Measurements from ENCODE around the gene HECTD2. TPM values are rescaled to one million over a fixed set of nuclear protein-coding genes. Genes with fewer than 3 reads are reported as not detected.

HECTD2 gene
- total RNA-seq, 2 donors from 2014 or later = 2.5 to 5.6 TPM

- Histone ChIP-seq H3K36me3 (no peaks in the 10 kb centered on the region), H3K9ac (ENCODE audit: low read depth in 2 of 2, low read length in 2 of 2) (no peak overlapping the region), H3K27ac (no peak overlapping the region), H3K9me3 (no peaks in the 10 kb centered on the region), H3K4me1 (no peaks in the 10 kb centered on the region), H3K4me3 (no peak overlapping the region), H3K27me3 (no peaks in the 10 kb centered on the region)
- intact Hi-C loops (cut with DNase I) = no loop called here
- DNase-seq = no peak
- TF ChIP-seq CTCF (IDR thresholded peaks at IDR 0.05) = no peak
Measured at GRCh38 chr10:91540733-91541132, 130.6 kb downstream of the HECTD2 start.

DNA sequence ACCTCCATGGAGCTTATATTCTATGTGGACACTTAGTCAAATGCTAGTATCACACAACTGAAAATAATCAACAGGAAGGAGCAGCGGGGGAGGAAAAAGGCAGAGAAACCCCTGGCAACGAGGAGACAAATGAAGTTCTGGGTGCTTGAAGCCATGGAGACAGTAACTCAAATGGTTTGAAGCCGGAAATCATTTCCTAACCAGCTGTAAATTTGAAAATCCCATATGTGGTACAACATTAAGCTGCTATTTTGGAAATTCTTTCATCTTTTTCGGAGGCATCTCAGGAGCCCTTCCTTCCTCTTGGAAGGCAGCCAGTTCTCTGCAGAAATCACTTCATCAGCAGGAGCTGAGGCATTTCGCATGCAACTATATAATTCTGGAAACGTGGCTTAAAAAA lies 131.3 kb downstream of the HECTD2 start:
- no peak overlapping the region for H3K4me3 ChIP-seq
- H3K36me3 ChIP-seq = no peaks in the 10 kb centered on the region
- DNase-seq = no peak

DNA sequence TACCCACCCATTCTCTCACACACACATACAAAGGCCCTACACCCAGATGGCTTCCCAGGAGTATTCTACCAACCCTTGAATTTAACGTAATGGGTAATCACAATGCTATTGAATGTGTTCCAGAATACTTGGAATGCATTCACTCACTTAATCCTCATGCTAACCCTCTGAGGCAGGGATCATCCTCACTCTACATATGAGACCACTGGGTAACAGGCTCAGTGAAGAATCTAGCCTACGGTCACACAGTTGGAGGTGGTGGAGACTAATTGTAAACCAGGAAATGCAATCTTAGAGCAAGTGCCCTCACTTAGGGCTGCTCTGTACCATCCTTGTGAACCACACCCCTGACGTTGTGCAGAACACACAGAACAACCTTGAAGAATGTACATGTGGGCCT lies 135.2 kb downstream of the HECTD2 start:
- Histone ChIP-seq H3K4me3 (no peak overlapping the region), H3K36me3 (no peaks in the 10 kb centered on the region), H3K4me1 (no peaks in the 10 kb centered on the region), H3K9ac (ENCODE audit: low read depth in 2 of 2, low read length in 2 of 2) (no peak overlapping the region), H3K27ac (no peak overlapping the region), H3K9me3 (no peaks in the 10 kb centered on the region), H3K27me3 (no peaks in the 10 kb centered on the region)
- intact Hi-C loops (cut with DNase I) = no loop called here
- DNase-seq = no peak
- TF ChIP-seq CTCF (IDR thresholded peaks at IDR 0.05) = no peak

More for the DNA sequence above, 131.3 kb downstream of the HECTD2 start:
- TF ChIP-seq CTCF (IDR thresholded peaks at IDR 0.05) = no peak
- Histone ChIP-seq H3K9ac (ENCODE audit: low read depth in 2 of 2, low read length in 2 of 2) (no peak overlapping the region), H3K4me1 (no peaks in the 10 kb centered on the region), H3K9me3 (no peaks in the 10 kb centered on the region), H3K27me3 (no peaks in the 10 kb centered on the region), H3K27ac (no peak overlapping the region)
- intact Hi-C loops (cut with DNase I) = no loop called here

DNA sequence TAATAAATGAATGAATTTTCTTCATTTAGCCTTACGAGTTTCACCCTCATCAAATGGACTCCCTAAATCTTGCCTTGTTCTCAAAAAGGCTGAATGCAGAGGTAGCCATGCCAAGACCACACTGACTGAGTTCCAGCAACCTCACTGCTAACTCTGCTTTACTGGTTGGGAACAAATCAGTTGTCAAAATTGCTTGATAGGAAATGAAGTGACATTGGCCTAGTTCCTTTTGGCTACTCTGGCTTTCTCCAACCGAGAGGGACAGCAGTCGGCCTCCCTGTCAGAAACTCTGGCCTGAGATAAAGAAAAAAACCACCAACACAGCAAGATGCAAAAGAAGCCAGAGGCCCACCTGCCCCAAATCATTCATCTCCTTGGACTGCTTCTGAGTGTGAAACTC lies 135.7 kb downstream of the HECTD2 start:
- DNase-seq = no peak
- no peaks in the 10 kb centered on the region for H3K36me3 ChIP-seq
- no peaks in the 10 kb centered on the region for H3K4me1 ChIP-seq
- H3K9me3 ChIP-seq = no peaks in the 10 kb centered on the region
- no peak overlapping the region for H3K9ac ChIP-seq (ENCODE audit: low read depth in 2 of 2, low read length in 2 of 2)
- H3K27ac ChIP-seq = no peak overlapping the region
- TF ChIP-seq CTCF (IDR thresholded peaks at IDR 0.05) = no peak
- H3K4me3 ChIP-seq = no peak overlapping the region
- no peaks in the 10 kb centered on the region for H3K27me3 ChIP-seq
- intact Hi-C loops (cut with DNase I) = no loop called here

GRCh38 chr10:91549262-91549661 lies 139.1 kb downstream of the HECTD2 start:
- H3K9ac ChIP-seq (ENCODE audit: low read depth in 2 of 2, low read length in 2 of 2) = no peak overlapping the region
- no peaks in the 10 kb centered on the region for H3K27me3 ChIP-seq
- DNase-seq = no peak
- no peaks in the 10 kb centered on the region for H3K9me3 ChIP-seq
- H3K4me3 ChIP-seq = no peak overlapping the region
- H3K4me1 ChIP-seq = no peaks in the 10 kb centered on the region
- TF ChIP-seq CTCF (IDR thresholded peaks at IDR 0.05) = no peak
- no peak overlapping the region for H3K27ac ChIP-seq
- intact Hi-C loops (cut with DNase I) = no loop called here
- no peaks in the 10 kb centered on the region for H3K36me3 ChIP-seq

DNA sequence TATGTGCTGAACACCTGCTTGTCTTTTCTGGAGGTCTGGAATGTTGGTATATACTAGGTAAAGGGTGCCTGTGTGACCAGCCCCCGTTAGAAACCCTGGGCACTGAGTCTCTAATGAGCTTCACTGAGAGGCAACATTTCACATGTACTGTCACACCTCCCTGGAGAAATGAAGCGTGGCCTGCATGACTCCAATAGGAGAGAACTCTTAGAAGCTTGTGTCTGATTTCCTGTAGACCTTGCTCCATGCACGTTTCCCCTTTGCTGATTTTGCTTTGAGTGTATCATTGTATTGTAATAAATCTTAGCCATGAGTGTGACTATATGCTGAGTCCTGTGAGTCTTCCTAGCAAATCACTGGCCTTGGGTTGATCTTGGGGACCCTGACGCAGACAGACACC lies 139.9 kb downstream of the HECTD2 start:
- H3K4me3 ChIP-seq = no peak overlapping the region
- no peaks in the 10 kb centered on the region for H3K36me3 ChIP-seq
- intact Hi-C loops (cut with DNase I) = loop anchor here (5.0 to 10.0 kb wide), 2 partner anchors 87 to 165 kb away; no protein-coding TSS in a partner anchor
- no peaks in the 10 kb centered on the region for H3K4me1 ChIP-seq
- H3K9ac ChIP-seq (ENCODE audit: low read depth in 2 of 2, low read length in 2 of 2) = no peak overlapping the region
- TF ChIP-seq CTCF (IDR thresholded peaks at IDR 0.05) = no peak
- DNase-seq = no peak
- H3K9me3 ChIP-seq = no peaks in the 10 kb centered on the region
- no peaks in the 10 kb centered on the region for H3K27me3 ChIP-seq
- no peak overlapping the region for H3K27ac ChIP-seq

Measured in colonic mucosa (tissue), 4 donors.